ENCODE data around the gene PRKCB. TPM values are rescaled to one million over a fixed set of nuclear protein-coding genes. Genes with fewer than 3 reads are reported as not detected.
A peak's percentile ranks its signal among the peaks of the same experiment; 100 is the strongest.

PRKCB gene
- polyA plus RNA-seq, 1 donor (not counting 4 experiments of a cell fraction or from before 2014, with no cell fraction given) = 0.18 TPM

- Histone ChIP-seq H3K9ac (ENCODE audit: control insufficient read depth, extremely low read depth, insufficient read depth, low read length) (no peak overlapping the region), H3K27me3 (ENCODE audit: control insufficient read depth, extremely low read depth, insufficient read depth, low read length) (no peaks in the 10 kb centered on the region), H3K79me2 (ENCODE audit: control insufficient read depth, insufficient read depth, low read length) (no peaks in the 10 kb centered on the region), H4K20me1 (ENCODE audit: control insufficient read depth, extremely low read depth, insufficient read depth, low read length) (no peaks in the 10 kb centered on the region), H3K4me3 (ENCODE audit: control insufficient read depth in 2 of 3, extremely low read depth in 1 of 3, insufficient read depth in 2 of 3, low read depth in 1 of 3, low read length in 3 of 3) (no peak overlapping the region), H3K4me1 (ENCODE audit: control insufficient read depth, extremely low read depth, insufficient read depth, low read length) (peaks cover 13% of the 10 kb centered on the region), H3K36me3 (ENCODE audit: control insufficient read depth in 2 of 2, extremely low read depth in 1 of 2, insufficient read depth in 2 of 2, low read length in 2 of 2) (no peaks in the 10 kb centered on the region), H2AFZ (ENCODE audit: control insufficient read depth, low read length) (no peak overlapping the region), H3K4me2 (ENCODE audit: control insufficient read depth, extremely low read depth, insufficient read depth, low read depth, low read length) (no peak overlapping the region), H3K9me3 (ENCODE audit: control insufficient read depth, low read depth, low read length) (no peaks in the 10 kb centered on the region), H3K27ac (ENCODE audit: control insufficient read depth, insufficient read depth, low read length) (no peak overlapping the region), H3K9me1 (ENCODE audit: control insufficient read depth, extremely low read depth, insufficient read depth, low read length) (no peaks in the 10 kb centered on the region)
- TF ChIP-seq EZH2 (IDR thresholded peaks at IDR 0.05; ENCODE audit: low read length) (no peak), CTCF (optimal IDR thresholded peaks at IDR 0.05 in 1 of 3, IDR thresholded peaks at IDR 0.05 in 1 of 3, conservative IDR thresholded peaks at IDR 0.05 in 1 of 3; ENCODE audit: extremely low read depth in 1 of 3, insufficient read depth in 2 of 3, low read length in 3 of 3) (no peak)
- DNase-seq (ENCODE audit: low read depth, low spot score) (no peak), FAIRE-seq (no peak)
- dilution Hi-C loops (cut with MboI; ENCODE audit: extremely low pct_ligation_motif_present, low sequenced_read_pairs) = no loop called here
Measured at GRCh38 chr16:23994615-23995014, 158.8 kb downstream of the PRKCB start.

GRCh38 chr16:23996258-23996955 is 160.6 kb downstream of the PRKCB start:
- peaks cover 13% of the 10 kb centered on the region for H3K4me1 ChIP-seq (ENCODE audit: control insufficient read depth, extremely low read depth, insufficient read depth, low read length)
- FAIRE-seq (peak; percentile 86), DNase-seq (ENCODE audit: low read depth, low spot score) (peak; percentile 60)
- H3K36me3 ChIP-seq (ENCODE audit: control insufficient read depth in 2 of 2, extremely low read depth in 1 of 2, insufficient read depth in 2 of 2, low read length in 2 of 2) = no peaks in the 10 kb centered on the region
- TF ChIP-seq CTCF (optimal IDR thresholded peaks at IDR 0.05 in 1 of 3, IDR thresholded peaks at IDR 0.05 in 1 of 3, conservative IDR thresholded peaks at IDR 0.05 in 1 of 3; ENCODE audit: extremely low read depth in 1 of 3, insufficient read depth in 2 of 3, low read length in 3 of 3) = no peak
- no peak for TF ChIP-seq EZH2 (IDR thresholded peaks at IDR 0.05; ENCODE audit: low read length)
- H3K27ac ChIP-seq (ENCODE audit: control insufficient read depth, insufficient read depth, low read length) = no peak overlapping the region
- H3K27me3 ChIP-seq (ENCODE audit: control insufficient read depth, extremely low read depth, insufficient read depth, low read length) = no peaks in the 10 kb centered on the region
- no peak overlapping the region for H3K4me3 ChIP-seq (ENCODE audit: control insufficient read depth in 2 of 3, extremely low read depth in 1 of 3, insufficient read depth in 2 of 3, low read depth in 1 of 3, low read length in 3 of 3)
- dilution Hi-C loops (cut with MboI; ENCODE audit: extremely low pct_ligation_motif_present, low sequenced_read_pairs) = no loop called here
- no peaks in the 10 kb centered on the region for H3K79me2 ChIP-seq (ENCODE audit: control insufficient read depth, insufficient read depth, low read length)
- peak overlapping the region; percentile 31 for H3K4me2 ChIP-seq (ENCODE audit: control insufficient read depth, extremely low read depth, insufficient read depth, low read depth, low read length)
- no peaks in the 10 kb centered on the region for H4K20me1 ChIP-seq (ENCODE audit: control insufficient read depth, extremely low read depth, insufficient read depth, low read length)
- H3K9me3 ChIP-seq (ENCODE audit: control insufficient read depth, low read depth, low read length) = no peaks in the 10 kb centered on the region
- no peaks in the 10 kb centered on the region for H3K9me1 ChIP-seq (ENCODE audit: control insufficient read depth, extremely low read depth, insufficient read depth, low read length)
- peak overlapping the region; percentile 45 for H2AFZ ChIP-seq (ENCODE audit: control insufficient read depth, low read length)
- H3K9ac ChIP-seq (ENCODE audit: control insufficient read depth, extremely low read depth, insufficient read depth, low read length) = no peak overlapping the region

All from keratinocyte (primary cell).